ENCODE measurements around the gene MYH9.
A peak's percentile ranks its signal among the peaks of the same experiment; 100 is the strongest.

The MYH9 gene

GRCh38 chr22:36294801-36295200 is 93.0 kb downstream of the MYH9 start:
- Histone ChIP-seq H3K4me1 (ENCODE audit: control insufficient read depth, insufficient read depth, low read length) (no peaks in the 10 kb centered on the region), H3K4me3 (ENCODE audit: low read depth, low read length) (no peak overlapping the region), H3K36me3 (ENCODE audit: control insufficient read depth in 2 of 2, insufficient read depth in 1 of 2, low read length in 2 of 2) (peaks cover 27 to 86% of the 10 kb centered on the region in 2 experiments), H3K27ac (ENCODE audit: extremely low read depth, low read depth, low read length) (no peak overlapping the region), H3K9me3 (ENCODE audit: control insufficient read depth, insufficient read depth, low read depth, low read length) (no peaks in the 10 kb centered on the region)
- ChIA-PET CTCF (interaction anchor here (1.2 to 1.8 kb wide), 2 partner anchors 9 to 176 kb away, joined by 5 to 10 read pairs; no protein-coding TSS in a partner anchor), POLR2A (no interaction called here)
- TF ChIP-seq ZNF394 (tag by site-specific recombination; IDR thresholded peaks at IDR 0.05; ENCODE audit: borderline replicate concordance): 0 out of 2 replicates have a peak, but pooled peaks have one; percentile 18
- no peak for TF ChIP-seq MYNN (tag by site-specific recombination; IDR thresholded peaks at IDR 0.05; ENCODE audit: borderline replicate concordance)

- CTCF ChIA-PET: interaction anchor here (1.1 to 2.3 kb wide), 3 partner anchors 8 to 193 kb away, joined by 7 to 12 read pairs (median 10); no protein-coding TSS in a partner anchor
- Histone ChIP-seq H3K4me1 (ENCODE audit: control insufficient read depth, insufficient read depth, low read length) (no peaks in the 10 kb centered on the region), H3K27ac (ENCODE audit: extremely low read depth, low read depth, low read length) (no peak overlapping the region), H3K4me3 (ENCODE audit: low read depth, low read length) (no peak overlapping the region), H3K9me3 (ENCODE audit: control insufficient read depth, insufficient read depth, low read depth, low read length) (no peaks in the 10 kb centered on the region), H3K36me3 (ENCODE audit: control insufficient read depth in 2 of 2, insufficient read depth in 1 of 2, low read length in 2 of 2) (peaks cover 30 to 86% of the 10 kb centered on the region in 2 experiments)
- POLR2A ChIA-PET: no interaction called here
- no peak for TF ChIP-seq TSHZ1 (tag by site-specific recombination; IDR thresholded peaks at IDR 0.05; ENCODE audit: borderline replicate concordance)
- TF ChIP-seq ZEB2 (tag by site-specific recombination; IDR thresholded peaks at IDR 0.05): no peak
- no peak for TF ChIP-seq KLF10 (tag by site-specific recombination; IDR thresholded peaks at IDR 0.05)
- TF ChIP-seq ZNF311 (tag by site-specific recombination; IDR thresholded peaks at IDR 0.05; ENCODE audit: borderline replicate concordance): no peak
- TF ChIP-seq ZNF580 (tag by site-specific recombination; IDR thresholded peaks at IDR 0.05): no peak
- no peak for TF ChIP-seq KLF17 (tag by site-specific recombination; IDR thresholded peaks at IDR 0.05)
- no peak for TF ChIP-seq INSM2 (tag by site-specific recombination; IDR thresholded peaks at IDR 0.05)
- TF ChIP-seq SCRT2 (tag by site-specific recombination; IDR thresholded peaks at IDR 0.05): no peak
- TF ChIP-seq YY1 (tag by site-specific recombination; IDR thresholded peaks at IDR 0.05): no peak
- no peak for TF ChIP-seq ZNF266 (tag by site-specific recombination; IDR thresholded peaks at IDR 0.05; ENCODE audit: low read depth)
- TF ChIP-seq ELK4 (IDR thresholded peaks at IDR 0.05; ENCODE audit: borderline replicate concordance, low read depth, low read length): no peak
- no peak for TF ChIP-seq ZNF426 (tag by site-specific recombination; IDR thresholded peaks at IDR 0.05)
- no peak for TF ChIP-seq ZBTB26 (tag by site-specific recombination; optimal IDR thresholded peaks at IDR 0.05)
- no peak for TF ChIP-seq ZNF776 (tag by site-specific recombination; IDR thresholded peaks at IDR 0.05; ENCODE audit: borderline replicate concordance)
- TF ChIP-seq ZNF558 (tag by site-specific recombination; IDR thresholded peaks at IDR 0.05): no peak
- no peak for TF ChIP-seq ZNF146 (tag by site-specific recombination; IDR thresholded peaks at IDR 0.05)
- TF ChIP-seq ZFHX2 (tag by site-specific recombination; conservative IDR thresholded peaks at IDR 0.05): no peak
- TF ChIP-seq MZF1 (tag by site-specific recombination; IDR thresholded peaks at IDR 0.05; ENCODE audit: borderline replicate concordance): no peak
Measured at GRCh38 chr22:36294293-36294620, 93.5 kb downstream of the MYH9 start.

Data from HEK293 (cell line).